ENCODE measurements around the gene KIF26B. TPM values are rescaled to one million over a fixed set of nuclear protein-coding genes. Genes with fewer than 3 reads are reported as not detected.

The KIF26B gene
- total RNA-seq, 6 experiments from 2014 or later = 0.31 to 0.55 (median 0.35) TPM

DNA sequence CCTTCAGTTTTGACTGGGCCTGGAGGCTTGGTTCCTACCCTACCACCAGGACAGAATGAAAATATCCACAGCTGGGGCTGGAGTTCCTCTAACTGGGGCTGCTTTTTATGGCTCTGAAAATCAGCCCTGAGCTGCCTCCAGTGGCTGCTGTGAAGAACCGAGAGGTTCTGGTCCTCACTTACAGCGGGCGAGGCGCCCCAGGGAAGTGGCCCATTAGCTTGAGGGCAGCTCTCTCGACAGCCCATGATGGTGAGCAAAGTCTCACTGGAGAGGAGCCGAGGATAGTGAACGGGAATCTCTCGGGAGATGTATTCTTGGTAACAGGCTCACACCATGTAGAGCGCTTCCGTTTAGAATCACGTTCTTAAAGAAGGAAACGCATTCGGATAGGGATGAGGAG is 459.7 kb downstream of the KIF26B start:
- intact Hi-C loops (cut with DNase I) = no loop called here
- no peak for ATAC-seq

DNA sequence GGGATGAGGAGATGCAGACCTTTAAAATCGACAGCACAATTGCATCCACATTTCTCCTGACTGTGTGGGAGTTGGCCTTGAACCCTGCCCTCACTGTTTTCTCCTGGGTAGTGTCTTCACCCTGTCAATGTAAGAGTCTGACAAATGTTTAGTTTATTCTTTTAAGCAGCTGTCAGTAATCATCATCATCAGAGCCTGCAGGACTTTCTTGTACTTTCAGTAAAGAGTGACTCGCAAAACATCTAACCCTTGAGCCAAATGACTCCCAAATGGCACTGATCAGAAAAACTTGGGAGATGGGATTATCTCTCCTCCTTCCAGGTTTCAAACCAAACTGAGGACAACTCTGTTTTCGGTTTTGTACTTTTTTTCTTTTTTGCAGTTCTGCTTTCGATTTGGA is 460.2 kb downstream of the KIF26B start:
- TF ChIP-seq POLR2A (IDR thresholded peaks at IDR 0.05) = no peak
- no peak for TF ChIP-seq CTCF (IDR thresholded peaks at IDR 0.05)
- H3K9me3 ChIP-seq = no peaks in the 10 kb centered on the region
- 46% methylated on average over 4 of the region's 4 CpGs for WGBS (ENCODE audit: insufficient coverage, low coverage, low lambda C conversion rate, missing lambda C conversion rate)
- no peaks in the 10 kb centered on the region for H3K36me3 ChIP-seq
- H3K4me1 ChIP-seq = no peaks in the 10 kb centered on the region
- no peaks in the 10 kb centered on the region for H3K27me3 ChIP-seq
- H3K27ac ChIP-seq = no peak overlapping the region
- ATAC-seq (no peak), DNase-seq (no peak)
- intact Hi-C loops (cut with DNase I) = no loop called here
- no peak overlapping the region for H3K4me3 ChIP-seq

More for the DNA sequence above, 459.7 kb downstream of the KIF26B start:
- Histone ChIP-seq H3K4me1 (no peaks in the 10 kb centered on the region), H3K36me3 (no peaks in the 10 kb centered on the region), H3K27me3 (no peaks in the 10 kb centered on the region), H3K4me3 (no peak overlapping the region), H3K27ac (no peak overlapping the region), H3K9me3 (no peaks in the 10 kb centered on the region)
- DNase-seq = no peak
- WGBS (ENCODE audit: insufficient coverage, low coverage, low lambda C conversion rate, missing lambda C conversion rate) = 74% methylated on average over 12 of the region's 13 CpGs
- TF ChIP-seq CTCF (IDR thresholded peaks at IDR 0.05) (no peak), POLR2A (IDR thresholded peaks at IDR 0.05) (no peak)

GRCh38 chr1:245621589-245621988 is 466.8 kb downstream of the KIF26B start:
- Histone ChIP-seq H3K4me1 (no peaks in the 10 kb centered on the region), H3K9me3 (no peaks in the 10 kb centered on the region), H3K4me3 (no peak overlapping the region), H3K36me3 (no peaks in the 10 kb centered on the region), H3K27ac (no peak overlapping the region), H3K27me3 (no peaks in the 10 kb centered on the region)
- WGBS (ENCODE audit: insufficient coverage, low coverage, low lambda C conversion rate, missing lambda C conversion rate) = 55% methylated on average over 5 of the region's 5 CpGs
- DNase-seq (no peak), ATAC-seq (no peak)
- intact Hi-C loops (cut with DNase I) = no loop called here
- no peak for TF ChIP-seq POLR2A (IDR thresholded peaks at IDR 0.05)
- TF ChIP-seq CTCF (IDR thresholded peaks at IDR 0.05) = no peak

- 69% methylated on average over 5 of the region's 18 CpGs for WGBS (ENCODE audit: insufficient coverage, low coverage, low lambda C conversion rate, missing lambda C conversion rate)
- intact Hi-C loops (cut with DNase I) = no loop called here
- no peak overlapping the region for H3K4me3 ChIP-seq
- ATAC-seq (no peak), DNase-seq (no peak)
- H3K9me3 ChIP-seq = no peaks in the 10 kb centered on the region
- no peaks in the 10 kb centered on the region for H3K4me1 ChIP-seq
- TF ChIP-seq CTCF (IDR thresholded peaks at IDR 0.05) = no peak
- TF ChIP-seq POLR2A (IDR thresholded peaks at IDR 0.05) = no peak
- H3K27me3 ChIP-seq = no peaks in the 10 kb centered on the region
- no peak overlapping the region for H3K27ac ChIP-seq
- H3K36me3 ChIP-seq = no peaks in the 10 kb centered on the region
These were observed 467.7 kb downstream of the KIF26B start for GRCh38 chr1:245622332-245623014.
